ENCODE data around the gene PPP2R2C. TPM values are rescaled to one million over a fixed set of nuclear protein-coding genes. Genes with fewer than 3 reads are reported as not detected.

PPP2R2C gene
- total RNA-seq, 2 donors from 2014 or later = 0.66 to 0.78 TPM

DNA sequence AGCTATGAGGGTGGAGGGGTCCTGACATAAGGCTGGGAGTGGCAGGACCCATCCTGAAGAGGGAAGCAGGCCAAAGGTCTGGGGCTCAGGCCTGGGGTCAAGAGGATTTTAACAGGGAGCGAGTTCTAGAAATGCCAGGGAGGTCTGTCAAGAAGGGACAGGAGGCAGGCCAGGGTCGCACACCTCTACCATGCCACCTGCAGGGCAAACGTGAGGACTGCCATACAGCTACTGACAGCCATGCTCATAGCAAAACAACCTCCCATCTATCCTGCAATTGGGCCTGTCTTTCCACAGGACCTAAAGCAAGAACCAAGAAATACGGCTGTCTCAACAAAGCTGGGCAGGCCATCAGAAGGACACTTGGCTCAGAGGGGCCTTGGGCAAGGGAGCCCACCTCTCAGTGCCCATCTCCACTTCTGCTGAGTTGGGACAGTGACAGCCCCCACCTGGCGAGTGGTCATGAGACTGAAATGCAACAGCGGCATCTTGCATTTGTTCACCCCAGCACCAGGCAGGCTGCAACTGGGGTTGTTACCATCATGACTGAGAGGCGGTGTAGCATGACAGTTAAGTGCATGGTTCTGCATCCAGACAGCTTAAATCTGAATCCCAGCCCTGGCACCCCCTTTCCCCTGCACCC lies 110.0 kb downstream of the PPP2R2C start:
- TF ChIP-seq POLR2A (IDR thresholded peaks at IDR 0.05) = no peak
- TF ChIP-seq, protein P1, sequence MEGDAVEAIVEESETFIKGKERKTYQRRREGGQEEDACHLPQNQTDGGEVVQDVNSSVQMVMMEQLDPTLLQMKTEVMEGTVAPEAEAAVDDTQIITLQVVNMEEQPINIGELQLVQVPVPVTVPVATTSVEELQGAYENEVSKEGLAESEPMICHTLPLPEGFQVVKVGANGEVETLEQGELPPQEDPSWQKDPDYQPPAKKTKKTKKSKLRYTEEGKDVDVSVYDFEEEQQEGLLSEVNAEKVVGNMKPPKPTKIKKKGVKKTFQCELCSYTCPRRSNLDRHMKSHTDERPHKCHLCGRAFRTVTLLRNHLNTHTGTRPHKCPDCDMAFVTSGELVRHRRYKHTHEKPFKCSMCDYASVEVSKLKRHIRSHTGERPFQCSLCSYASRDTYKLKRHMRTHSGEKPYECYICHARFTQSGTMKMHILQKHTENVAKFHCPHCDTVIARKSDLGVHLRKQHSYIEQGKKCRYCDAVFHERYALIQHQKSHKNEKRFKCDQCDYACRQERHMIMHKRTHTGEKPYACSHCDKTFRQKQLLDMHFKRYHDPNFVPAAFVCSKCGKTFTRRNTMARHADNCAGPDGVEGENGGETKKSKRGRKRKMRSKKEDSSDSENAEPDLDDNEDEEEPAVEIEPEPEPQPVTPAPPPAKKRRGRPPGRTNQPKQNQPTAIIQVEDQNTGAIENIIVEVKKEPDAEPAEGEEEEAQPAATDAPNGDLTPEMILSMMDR (IDR thresholded peaks at IDR 0.05) = no peak
- Histone ChIP-seq H3K4me1 (no peaks in the 10 kb centered on the region), H3K4me3 (no peak overlapping the region), H3K36me3 (replicated peaks in 1 of 2; ENCODE audit: insufficient read depth in 1 of 2, low read depth in 2 of 2) (no peaks in the 10 kb centered on the region), H3K27ac (no peak overlapping the region), H3K9me3 (no peaks in the 10 kb centered on the region), H3K27me3 (no peaks in the 10 kb centered on the region)
- 53 to 63% methylated on average over 4 to 7 of the region's 7 CpGs for WGBS, 2 donors
- ATAC-seq = no peak
- no peak for DNase-seq
- intact Hi-C loops (cut with DNase I) = no loop called here

DNA sequence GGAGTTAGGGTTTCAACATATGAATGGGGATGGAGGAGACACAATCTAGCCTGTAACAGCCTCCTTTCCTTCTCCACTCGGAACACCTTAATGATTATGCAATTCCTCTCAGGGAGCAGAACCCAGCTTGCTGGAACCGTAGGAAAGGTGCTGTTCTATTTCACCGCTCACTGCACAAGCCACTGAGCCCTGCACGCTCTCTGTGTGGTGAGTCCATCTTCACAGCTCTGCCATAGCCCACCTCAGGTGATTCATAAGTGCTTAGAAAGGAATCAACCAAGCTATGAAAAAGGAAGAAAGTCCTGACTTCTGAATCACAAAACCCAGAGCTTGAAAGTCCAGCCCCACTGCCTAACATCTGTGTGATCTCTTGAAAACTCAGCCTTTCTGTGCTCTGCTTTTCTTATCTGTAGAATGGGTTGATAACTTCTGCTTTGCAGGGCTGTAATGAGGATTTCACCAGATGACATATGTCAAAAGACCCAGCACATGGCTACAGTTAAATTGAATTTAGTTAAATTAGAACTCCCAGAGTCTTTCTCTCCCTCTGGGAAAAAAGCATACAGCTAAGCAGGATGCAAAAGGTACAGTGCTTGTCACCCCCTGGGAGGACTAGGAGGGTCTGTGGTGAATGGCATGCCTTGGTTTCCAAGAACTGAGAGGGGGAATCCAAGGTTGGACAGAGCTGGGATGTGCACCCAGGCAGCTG lies 111.2 kb downstream of the PPP2R2C start:
- intact Hi-C loops (cut with DNase I) = no loop called here
- WGBS, 2 donors = 65 to 67% methylated on average over 4 of the region's 4 CpGs
- no peaks in the 10 kb centered on the region for H3K9me3 ChIP-seq
- H3K36me3 ChIP-seq (replicated peaks in 1 of 2; ENCODE audit: insufficient read depth in 1 of 2, low read depth in 2 of 2) = no peaks in the 10 kb centered on the region
- no peak overlapping the region for H3K27ac ChIP-seq
- no peak for DNase-seq
- H3K27me3 ChIP-seq = no peaks in the 10 kb centered on the region
- no peak for ATAC-seq
- H3K4me3 ChIP-seq = no peak overlapping the region
- no peaks in the 10 kb centered on the region for H3K4me1 ChIP-seq
- TF ChIP-seq POLR2A (IDR thresholded peaks at IDR 0.05) = no peak
- TF ChIP-seq, protein P1 (IDR thresholded peaks at IDR 0.05) = no peak

DNA sequence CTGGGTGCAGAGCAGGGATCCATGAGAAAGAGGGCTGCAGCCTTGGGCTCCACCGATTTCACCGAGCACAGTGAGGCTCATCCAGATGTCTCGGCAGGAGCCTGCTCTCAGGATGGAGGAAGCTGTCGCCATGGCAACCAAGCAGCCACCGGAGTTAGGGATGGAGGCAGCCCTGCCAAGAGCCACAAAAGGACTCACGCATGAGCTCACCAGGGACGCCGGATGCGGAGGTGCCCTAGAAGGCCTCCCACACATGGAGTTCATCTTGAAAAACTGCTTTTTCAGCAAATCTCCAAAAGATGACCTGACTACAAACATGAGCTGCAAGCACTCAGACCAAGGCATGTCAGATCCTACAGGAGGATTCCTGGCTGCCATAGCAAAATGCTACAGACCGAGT lies 112.0 kb downstream of the PPP2R2C start:
- intact Hi-C loops (cut with DNase I) = no loop called here
- Histone ChIP-seq H3K4me3 (no peak overlapping the region), H3K27me3 (no peaks in the 10 kb centered on the region), H3K9me3 (no peaks in the 10 kb centered on the region), H3K27ac (no peak overlapping the region), H3K4me1 (no peaks in the 10 kb centered on the region), H3K36me3 (replicated peaks in 1 of 2; ENCODE audit: insufficient read depth in 1 of 2, low read depth in 2 of 2) (no peaks in the 10 kb centered on the region)
- ATAC-seq (no peak), DNase-seq (no peak)
- 27 to 36% methylated on average over 9 to 10 of the region's 10 CpGs for WGBS, 2 donors
- TF ChIP-seq POLR2A (IDR thresholded peaks at IDR 0.05) = no peak
- TF ChIP-seq, protein P1 (IDR thresholded peaks at IDR 0.05) = no peak

DNA sequence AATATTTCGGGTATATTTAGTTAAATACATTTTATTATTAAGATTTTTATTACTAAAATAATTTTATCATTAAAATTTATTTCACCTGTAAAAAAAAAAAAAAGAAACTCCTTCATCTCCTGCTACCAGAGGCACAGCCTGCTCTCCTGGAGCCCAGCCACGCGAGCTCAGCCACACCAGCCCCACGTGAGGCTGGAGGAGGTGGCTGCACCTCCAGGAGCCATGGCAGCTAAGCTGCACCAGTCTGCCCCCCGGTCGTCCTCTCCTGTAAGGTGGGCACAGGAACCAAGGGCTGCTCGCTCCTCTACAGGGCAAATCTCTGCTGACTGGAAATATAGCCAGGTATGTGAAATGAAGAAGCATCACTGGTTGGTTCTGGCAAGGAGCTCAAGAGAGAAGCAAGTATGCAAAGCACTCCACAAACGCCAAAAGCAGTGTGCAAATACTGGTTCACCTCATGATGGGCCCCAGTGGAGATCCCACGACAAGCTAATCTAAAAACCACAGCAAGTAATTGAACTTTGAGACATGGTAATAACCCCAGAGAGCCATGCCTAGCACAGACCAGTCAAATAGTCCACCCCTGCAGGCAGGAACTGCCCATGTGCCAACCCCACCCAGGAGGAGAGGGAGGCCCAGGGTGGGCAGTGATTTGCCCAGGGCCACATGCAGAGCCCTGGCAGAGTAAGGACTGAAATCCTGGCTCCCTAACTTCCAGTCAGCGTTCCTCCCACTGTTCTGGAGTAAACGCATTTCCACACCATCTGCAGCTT lies 112.7 kb downstream of the PPP2R2C start:
- H3K27ac ChIP-seq = no peak overlapping the region
- no peaks in the 10 kb centered on the region for H3K27me3 ChIP-seq
- no peak overlapping the region for H3K4me3 ChIP-seq
- DNase-seq = no peak
- ATAC-seq = no peak
- 43 to 46% methylated on average over 11 of the region's 11 CpGs for WGBS, 2 donors
- no peaks in the 10 kb centered on the region for H3K36me3 ChIP-seq (replicated peaks in 1 of 2; ENCODE audit: insufficient read depth in 1 of 2, low read depth in 2 of 2)
- no peak for TF ChIP-seq POLR2A (IDR thresholded peaks at IDR 0.05)
- TF ChIP-seq, protein P1 (IDR thresholded peaks at IDR 0.05) = no peak
- intact Hi-C loops (cut with DNase I) = no loop called here
- no peaks in the 10 kb centered on the region for H3K9me3 ChIP-seq
- H3K4me1 ChIP-seq = no peaks in the 10 kb centered on the region

All from body of pancreas (tissue), 4 donors.